Erythroblast (primary cell): ENCODE measurements around the gene FAM25A.
"Not testable (repeated sequence)": the region's sequence is repeated elsewhere in the genome, so short reads cannot be mapped to it uniquely, and the experiment has no call there.

Source experiments
- GATA1 ChIP-seq: IDR thresholded peaks from 2 replicates; pipeline ENCODE4 v1.6.1; 2011; ENCODE audit warnings: low read depth, mild to moderate bottlenecking, control low read depth, low read length, moderate library complexity
- POLR2A ChIP-seq: IDR thresholded peaks from 2 replicates; pipeline ENCODE4 v1.6.1; 2011; ENCODE audit warnings: mild to moderate bottlenecking, low read length

- TF ChIP-seq POLR2A, GATA1: not testable (repeated sequence)
These were observed 35.6 kb upstream of the FAM25A start for GRCh38 chr10:86984498-86984897.
